Superior temporal gyrus (tissue), 1 donor: ENCODE measurements around the gene NOTCH2.
"Not testable (repeated sequence)": the region's sequence is repeated elsewhere in the genome, so short reads cannot be mapped to it uniquely, and the experiment has no call there.

Experiments used
- DNase-seq: peaks from one replicate; pipeline ENCODE4 v3.0.0-alpha.2; 2016; ENCODE audit errors: extremely low spot score

Gene NOTCH2

GRCh38 chr1:120068683-120069066, 787 bp downstream of the NOTCH2 start:
- not testable (repeated sequence) for DNase-seq

DNA sequence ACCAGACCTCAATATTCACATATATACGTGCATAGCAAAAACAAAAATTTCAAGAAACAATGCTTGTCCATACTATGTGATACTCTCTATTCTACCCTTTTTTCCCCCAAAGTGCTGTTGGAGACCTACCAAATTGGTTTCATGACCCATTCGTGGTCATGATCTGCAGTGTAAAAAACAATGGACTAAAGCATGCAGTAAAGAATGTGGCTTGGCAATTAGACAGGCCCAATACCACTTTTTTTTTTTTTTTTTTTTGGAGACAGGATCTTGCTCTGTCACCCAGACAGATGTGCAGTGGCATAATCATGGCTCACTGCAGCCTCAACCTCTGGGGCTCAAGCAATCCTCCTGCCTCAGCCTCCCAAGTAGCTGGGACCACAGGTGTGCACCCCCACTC, 21.3 kb downstream of the NOTCH2 start:
- not testable (repeated sequence) for DNase-seq

- not testable (repeated sequence) for DNase-seq
Measured at GRCh38 chr1:120041771-120042170, 27.7 kb downstream of the NOTCH2 start.

DNA sequence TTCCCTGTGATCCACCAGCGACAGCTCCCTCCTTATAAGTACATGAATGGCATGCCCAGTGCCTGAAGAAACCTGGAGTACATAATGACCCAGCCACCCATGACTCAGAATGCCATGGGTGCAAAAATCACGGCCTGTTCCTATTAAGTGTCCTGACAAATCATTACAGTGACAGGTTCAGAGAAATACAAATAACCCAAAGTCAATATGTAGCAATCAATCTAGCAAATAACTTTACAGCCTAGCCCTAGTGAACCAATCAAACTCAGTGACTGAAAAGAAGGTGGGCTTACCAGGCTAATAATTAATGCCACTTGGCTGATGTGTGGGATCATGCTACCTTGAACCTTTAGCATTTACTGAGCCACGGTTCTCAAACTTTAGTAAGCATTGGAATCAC, 37.2 kb downstream of the NOTCH2 start:
- not testable (repeated sequence) for DNase-seq

GRCh38 chr1:120023791-120024190, 45.7 kb downstream of the NOTCH2 start:
- DNase-seq = not testable (repeated sequence)

DNA sequence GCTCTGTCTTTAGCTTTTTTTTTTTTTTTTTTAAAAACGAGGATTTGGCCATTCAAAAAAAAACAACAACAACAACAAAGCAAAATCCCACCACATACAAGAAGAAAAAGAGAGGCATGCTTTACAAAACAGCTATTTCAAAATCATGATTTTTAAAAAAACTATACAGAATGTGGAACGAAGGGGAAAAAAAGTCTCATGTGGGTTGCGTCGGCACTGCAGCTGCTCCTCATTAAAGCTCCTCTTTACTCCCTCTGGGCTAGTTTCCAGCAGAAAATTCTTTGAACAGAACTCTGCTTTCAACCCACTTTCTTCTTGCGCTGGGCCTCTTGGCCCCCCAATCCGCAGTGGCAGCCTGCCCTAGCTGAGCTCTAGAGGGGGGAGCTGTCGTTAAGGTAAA, 54.5 kb downstream of the NOTCH2 start:
- DNase-seq = not testable (repeated sequence)

- DNase-seq = not testable (repeated sequence)
Measured at GRCh38 chr1:120008320-120008719, 61.1 kb downstream of the NOTCH2 start.

DNA sequence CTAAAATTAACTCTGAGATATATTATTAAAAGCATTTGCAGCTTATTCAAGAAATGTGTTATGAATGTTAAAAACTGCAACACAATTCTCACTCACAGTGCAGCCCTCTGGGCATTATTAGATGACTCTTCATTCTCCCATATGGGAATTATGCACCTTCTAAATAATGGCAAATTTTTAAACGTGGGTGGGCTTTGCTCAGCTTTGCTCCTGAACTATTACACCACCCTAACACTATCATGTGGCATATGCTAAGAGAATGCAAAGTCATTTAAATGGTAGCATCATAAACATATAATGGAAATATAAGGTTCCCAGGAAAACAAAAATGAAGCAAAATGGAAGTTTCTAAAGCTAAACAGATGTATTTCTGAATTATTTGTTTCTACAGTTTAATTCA, 61.6 kb downstream of the NOTCH2 start:
- DNase-seq = not testable (repeated sequence)

DNA sequence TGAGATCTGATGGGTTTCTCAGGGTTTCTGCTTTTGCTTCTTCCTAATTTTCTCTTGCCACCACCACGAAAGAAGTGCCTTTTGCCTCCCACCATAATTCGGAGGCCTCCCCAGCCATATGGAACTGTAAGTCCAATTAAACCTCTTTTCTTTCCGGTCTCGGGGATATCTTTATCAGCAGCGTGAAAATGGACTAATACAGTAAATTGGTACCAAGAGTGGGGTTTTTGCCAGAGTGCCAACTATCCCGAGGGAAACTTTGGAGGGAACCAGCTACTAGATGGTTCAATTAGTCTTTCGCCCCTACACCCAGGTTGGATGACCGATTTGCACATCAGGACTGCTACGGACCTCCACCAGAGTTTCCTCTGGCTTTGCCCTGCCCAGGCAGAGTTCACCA, 68.4 kb downstream of the NOTCH2 start:
- not testable (repeated sequence) for DNase-seq

GRCh38 chr1:119996731-119997312, 72.6 kb downstream of the NOTCH2 start:
- not testable (repeated sequence) for DNase-seq

DNA sequence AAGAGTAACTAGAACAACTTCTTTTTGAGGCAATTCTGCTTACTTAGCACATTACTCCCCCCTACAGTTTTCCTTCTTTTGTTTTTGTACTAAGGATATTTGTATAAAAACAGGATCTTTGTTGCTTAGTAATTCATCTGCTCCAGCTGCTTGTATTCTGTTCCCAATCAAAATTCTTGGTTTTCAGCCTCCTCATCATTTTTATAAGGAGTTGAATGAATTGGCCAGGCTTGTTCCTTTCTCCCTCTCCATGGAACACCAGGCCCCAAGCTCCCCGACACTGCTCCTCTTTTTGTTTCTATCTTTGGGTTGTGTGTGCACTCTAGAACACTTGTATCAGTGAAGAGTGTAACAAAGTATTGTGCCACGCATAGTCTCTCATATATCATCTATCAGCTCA, 73.5 kb downstream of the NOTCH2 start:
- not testable (repeated sequence) for DNase-seq

- no peak for DNase-seq
Measured at GRCh38 chr1:119988306-119989062, 81.0 kb downstream of the NOTCH2 start.

GRCh38 chr1:119987686-119988085, 81.8 kb downstream of the NOTCH2 start:
- DNase-seq = no peak

- DNase-seq = no peak
Measured at GRCh38 chr1:119987112-119987511, 82.3 kb downstream of the NOTCH2 start.

GRCh38 chr1:119986007-119986497, 83.4 kb downstream of the NOTCH2 start:
- DNase-seq = no peak

DNA sequence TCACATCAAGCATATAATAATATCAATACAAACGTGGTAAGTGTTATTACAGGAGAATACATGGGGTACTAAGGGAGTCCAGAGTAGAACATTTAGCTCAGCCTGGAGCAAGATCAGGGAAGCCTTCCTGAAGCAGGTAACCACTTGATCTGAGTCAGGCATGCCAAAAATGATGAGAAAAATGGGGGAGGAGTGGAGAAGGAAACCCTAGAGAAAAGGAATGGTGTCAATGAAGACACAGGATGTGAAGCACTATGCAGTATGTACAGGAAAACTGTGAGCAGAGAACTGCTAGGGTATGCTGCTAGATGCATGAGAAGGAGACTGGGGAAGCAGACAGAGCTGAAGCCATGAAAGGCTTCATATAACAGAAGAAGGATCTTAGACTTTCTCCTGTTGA, 84.7 kb downstream of the NOTCH2 start:
- no peak for DNase-seq

DNA sequence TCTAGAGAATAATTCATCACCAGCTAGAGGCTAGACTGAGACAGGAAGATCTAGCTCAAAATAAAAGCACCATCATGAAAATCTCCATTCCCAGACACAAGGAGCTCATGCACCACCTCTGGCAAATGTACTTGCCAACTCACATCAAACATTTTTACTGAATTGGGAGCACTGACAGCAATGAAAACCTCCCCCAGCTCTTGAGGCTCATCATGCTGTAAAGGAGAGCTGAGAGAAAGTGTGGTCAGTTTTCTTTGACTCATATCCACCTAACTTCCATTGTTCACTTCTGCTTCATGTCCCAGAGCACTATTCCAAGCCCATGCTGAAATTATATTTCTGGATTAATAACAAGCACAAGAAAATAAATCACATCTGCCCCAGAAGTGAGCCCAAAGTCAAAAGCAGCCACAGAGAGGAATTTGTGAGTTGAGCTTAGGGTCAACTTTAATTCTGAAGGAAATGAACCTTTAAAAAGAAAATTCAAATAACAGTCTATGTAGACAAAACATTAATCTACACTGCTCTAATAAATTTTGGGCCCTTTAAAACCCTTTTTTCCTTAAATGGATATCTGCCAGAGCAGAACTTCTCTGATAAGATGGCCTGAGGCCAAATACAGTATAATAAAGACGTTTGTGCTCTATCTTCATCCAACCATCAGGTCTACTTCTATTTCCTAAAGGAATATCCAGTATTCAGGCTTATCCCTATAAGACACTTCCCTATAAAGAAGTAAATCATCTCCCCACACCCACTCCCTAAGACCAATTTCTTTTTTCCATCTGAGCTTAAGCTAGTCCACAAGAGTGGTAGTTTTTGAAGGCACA, 87.3 kb downstream of the NOTCH2 start:
- no peak for DNase-seq

DNA sequence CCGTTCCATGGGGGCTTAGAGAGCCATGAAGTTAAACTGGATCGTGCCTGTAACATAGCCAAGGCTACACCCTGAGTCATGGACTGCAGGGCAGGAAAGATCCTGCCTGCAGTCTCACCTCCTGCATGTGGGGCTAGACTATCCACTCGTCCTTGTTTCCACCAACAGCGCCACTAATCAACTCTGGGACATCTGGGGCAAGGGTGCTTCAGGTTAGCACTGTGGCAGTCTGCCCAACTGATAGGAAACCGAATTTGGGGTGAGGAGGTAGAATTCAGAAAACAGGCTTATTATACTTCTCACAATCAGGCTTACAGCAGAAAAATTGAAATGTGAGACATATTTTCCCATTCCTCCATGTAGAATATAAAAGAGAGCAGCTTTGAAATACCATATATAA, 88.0 kb downstream of the NOTCH2 start:
- DNase-seq = no peak

DNA sequence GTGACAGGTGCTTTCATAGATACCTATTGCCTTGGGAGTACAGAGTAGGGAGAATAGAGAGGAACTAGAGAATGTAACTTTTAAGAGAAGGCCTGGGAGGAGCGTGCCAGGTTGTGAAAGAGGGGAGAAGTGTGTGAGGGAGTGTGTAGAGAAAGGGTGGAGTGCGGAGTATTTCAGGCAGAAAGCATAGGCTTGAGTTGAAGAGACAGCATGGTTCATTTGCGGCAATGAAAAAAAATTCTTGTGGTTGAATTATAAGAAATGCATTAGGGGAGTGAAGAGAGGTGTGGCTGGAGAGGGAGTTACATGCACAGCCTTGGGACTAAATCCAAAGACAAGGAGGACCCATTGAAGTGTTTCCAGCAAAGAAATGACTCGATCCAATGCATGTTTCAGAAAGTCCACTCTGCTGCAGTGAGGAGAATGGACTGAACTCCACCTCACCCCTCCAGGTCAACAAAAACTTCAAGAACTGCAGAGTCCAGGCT, 91.4 kb downstream of the NOTCH2 start:
- no peak for DNase-seq

GRCh38 chr1:119977113-119977736, 92.2 kb downstream of the NOTCH2 start:
- DNase-seq = not testable (repeated sequence)

- not testable (repeated sequence) for DNase-seq
Measured at GRCh38 chr1:119975582-119976254, 93.7 kb downstream of the NOTCH2 start.
